ENCODE results near the gene CALCOCO1.
"Not testable (repeated sequence)": the region's sequence is repeated elsewhere in the genome, so short reads cannot be mapped to it uniquely, and the experiment has no call there.

GRCh38 chr12:53718567-53718966 is 8.7 kb downstream of the CALCOCO1 start:
- TF ChIP-seq CTCF (IDR thresholded peaks at IDR 0.05) = not testable (repeated sequence)
- TF ChIP-seq, protein P1, sequence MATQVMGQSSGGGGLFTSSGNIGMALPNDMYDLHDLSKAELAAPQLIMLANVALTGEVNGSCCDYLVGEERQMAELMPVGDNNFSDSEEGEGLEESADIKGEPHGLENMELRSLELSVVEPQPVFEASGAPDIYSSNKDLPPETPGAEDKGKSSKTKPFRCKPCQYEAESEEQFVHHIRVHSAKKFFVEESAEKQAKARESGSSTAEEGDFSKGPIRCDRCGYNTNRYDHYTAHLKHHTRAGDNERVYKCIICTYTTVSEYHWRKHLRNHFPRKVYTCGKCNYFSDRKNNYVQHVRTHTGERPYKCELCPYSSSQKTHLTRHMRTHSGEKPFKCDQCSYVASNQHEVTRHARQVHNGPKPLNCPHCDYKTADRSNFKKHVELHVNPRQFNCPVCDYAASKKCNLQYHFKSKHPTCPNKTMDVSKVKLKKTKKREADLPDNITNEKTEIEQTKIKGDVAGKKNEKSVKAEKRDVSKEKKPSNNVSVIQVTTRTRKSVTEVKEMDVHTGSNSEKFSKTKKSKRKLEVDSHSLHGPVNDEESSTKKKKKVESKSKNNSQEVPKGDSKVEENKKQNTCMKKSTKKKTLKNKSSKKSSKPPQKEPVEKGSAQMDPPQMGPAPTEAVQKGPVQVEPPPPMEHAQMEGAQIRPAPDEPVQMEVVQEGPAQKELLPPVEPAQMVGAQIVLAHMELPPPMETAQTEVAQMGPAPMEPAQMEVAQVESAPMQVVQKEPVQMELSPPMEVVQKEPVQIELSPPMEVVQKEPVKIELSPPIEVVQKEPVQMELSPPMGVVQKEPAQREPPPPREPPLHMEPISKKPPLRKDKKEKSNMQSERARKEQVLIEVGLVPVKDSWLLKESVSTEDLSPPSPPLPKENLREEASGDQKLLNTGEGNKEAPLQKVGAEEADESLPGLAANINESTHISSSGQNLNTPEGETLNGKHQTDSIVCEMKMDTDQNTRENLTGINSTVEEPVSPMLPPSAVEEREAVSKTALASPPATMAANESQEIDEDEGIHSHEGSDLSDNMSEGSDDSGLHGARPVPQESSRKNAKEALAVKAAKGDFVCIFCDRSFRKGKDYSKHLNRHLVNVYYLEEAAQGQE (IDR thresholded peaks at IDR 0.05; ENCODE audit: insufficient read depth in 1 of 2, low read depth in 2 of 2, low read length in 1 of 2) = not testable (repeated sequence)
